ENCODE data around the gene EXOC8. TPM values are rescaled to one million over a fixed set of nuclear protein-coding genes. Genes with fewer than 3 reads are reported as not detected.

Gene EXOC8
- total and polyA plus RNA-seq, 9 of the 15 experiments (the other 6 are each of a cell fraction or from before 2014, with no cell fraction given), result 2.1 to 13.6 (median 7.2) TPM

DNA sequence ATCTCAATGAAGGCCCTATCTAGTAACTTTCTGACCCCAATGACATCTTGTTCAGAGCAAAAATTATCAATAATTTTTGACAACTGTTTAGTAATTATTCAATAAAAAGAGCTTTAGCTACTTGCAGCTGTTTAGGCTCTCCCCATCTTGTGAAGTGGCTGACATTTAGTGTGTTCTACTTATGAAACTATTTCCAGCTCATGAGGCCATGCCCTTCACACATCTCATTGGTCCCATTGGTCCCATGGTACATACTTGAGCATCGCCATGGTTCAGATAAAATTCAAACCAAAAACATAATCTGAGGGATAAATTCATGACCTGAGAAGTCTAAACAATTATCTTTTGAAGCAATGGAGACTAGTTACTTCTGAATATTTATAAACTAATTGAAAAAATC is 24.7 kb upstream of the EXOC8 start (continued):
- TF ChIP-seq, protein P1, sequence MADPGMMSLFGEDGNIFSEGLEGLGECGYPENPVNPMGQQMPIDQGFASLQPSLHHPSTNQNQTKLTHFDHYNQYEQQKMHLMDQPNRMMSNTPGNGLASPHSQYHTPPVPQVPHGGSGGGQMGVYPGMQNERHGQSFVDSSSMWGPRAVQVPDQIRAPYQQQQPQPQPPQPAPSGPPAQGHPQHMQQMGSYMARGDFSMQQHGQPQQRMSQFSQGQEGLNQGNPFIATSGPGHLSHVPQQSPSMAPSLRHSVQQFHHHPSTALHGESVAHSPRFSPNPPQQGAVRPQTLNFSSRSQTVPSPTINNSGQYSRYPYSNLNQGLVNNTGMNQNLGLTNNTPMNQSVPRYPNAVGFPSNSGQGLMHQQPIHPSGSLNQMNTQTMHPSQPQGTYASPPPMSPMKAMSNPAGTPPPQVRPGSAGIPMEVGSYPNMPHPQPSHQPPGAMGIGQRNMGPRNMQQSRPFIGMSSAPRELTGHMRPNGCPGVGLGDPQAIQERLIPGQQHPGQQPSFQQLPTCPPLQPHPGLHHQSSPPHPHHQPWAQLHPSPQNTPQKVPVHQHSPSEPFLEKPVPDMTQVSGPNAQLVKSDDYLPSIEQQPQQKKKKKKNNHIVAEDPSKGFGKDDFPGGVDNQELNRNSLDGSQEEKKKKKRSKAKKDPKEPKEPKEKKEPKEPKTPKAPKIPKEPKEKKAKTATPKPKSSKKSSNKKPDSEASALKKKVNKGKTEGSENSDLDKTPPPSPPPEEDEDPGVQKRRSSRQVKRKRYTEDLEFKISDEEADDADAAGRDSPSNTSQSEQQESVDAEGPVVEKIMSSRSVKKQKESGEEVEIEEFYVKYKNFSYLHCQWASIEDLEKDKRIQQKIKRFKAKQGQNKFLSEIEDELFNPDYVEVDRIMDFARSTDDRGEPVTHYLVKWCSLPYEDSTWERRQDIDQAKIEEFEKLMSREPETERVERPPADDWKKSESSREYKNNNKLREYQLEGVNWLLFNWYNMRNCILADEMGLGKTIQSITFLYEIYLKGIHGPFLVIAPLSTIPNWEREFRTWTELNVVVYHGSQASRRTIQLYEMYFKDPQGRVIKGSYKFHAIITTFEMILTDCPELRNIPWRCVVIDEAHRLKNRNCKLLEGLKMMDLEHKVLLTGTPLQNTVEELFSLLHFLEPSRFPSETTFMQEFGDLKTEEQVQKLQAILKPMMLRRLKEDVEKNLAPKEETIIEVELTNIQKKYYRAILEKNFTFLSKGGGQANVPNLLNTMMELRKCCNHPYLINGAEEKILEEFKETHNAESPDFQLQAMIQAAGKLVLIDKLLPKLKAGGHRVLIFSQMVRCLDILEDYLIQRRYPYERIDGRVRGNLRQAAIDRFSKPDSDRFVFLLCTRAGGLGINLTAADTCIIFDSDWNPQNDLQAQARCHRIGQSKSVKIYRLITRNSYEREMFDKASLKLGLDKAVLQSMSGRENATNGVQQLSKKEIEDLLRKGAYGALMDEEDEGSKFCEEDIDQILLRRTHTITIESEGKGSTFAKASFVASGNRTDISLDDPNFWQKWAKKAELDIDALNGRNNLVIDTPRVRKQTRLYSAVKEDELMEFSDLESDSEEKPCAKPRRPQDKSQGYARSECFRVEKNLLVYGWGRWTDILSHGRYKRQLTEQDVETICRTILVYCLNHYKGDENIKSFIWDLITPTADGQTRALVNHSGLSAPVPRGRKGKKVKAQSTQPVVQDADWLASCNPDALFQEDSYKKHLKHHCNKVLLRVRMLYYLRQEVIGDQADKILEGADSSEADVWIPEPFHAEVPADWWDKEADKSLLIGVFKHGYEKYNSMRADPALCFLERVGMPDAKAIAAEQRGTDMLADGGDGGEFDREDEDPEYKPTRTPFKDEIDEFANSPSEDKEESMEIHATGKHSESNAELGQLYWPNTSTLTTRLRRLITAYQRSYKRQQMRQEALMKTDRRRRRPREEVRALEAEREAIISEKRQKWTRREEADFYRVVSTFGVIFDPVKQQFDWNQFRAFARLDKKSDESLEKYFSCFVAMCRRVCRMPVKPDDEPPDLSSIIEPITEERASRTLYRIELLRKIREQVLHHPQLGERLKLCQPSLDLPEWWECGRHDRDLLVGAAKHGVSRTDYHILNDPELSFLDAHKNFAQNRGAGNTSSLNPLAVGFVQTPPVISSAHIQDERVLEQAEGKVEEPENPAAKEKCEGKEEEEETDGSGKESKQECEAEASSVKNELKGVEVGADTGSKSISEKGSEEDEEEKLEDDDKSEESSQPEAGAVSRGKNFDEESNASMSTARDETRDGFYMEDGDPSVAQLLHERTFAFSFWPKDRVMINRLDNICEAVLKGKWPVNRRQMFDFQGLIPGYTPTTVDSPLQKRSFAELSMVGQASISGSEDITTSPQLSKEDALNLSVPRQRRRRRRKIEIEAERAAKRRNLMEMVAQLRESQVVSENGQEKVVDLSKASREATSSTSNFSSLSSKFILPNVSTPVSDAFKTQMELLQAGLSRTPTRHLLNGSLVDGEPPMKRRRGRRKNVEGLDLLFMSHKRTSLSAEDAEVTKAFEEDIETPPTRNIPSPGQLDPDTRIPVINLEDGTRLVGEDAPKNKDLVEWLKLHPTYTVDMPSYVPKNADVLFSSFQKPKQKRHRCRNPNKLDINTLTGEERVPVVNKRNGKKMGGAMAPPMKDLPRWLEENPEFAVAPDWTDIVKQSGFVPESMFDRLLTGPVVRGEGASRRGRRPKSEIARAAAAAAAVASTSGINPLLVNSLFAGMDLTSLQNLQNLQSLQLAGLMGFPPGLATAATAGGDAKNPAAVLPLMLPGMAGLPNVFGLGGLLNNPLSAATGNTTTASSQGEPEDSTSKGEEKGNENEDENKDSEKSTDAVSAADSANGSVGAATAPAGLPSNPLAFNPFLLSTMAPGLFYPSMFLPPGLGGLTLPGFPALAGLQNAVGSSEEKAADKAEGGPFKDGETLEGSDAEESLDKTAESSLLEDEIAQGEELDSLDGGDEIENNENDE (IDR thresholded peaks at IDR 0.05; ENCODE audit: low read depth, low read length), result no peak
- TF ChIP-seq PTTG1 (tag; IDR thresholded peaks at IDR 0.05; ENCODE audit: low read depth) (no peak), TSC22D4 (tag; IDR thresholded peaks at IDR 0.05) (no peak), BRD4 (IDR thresholded peaks at IDR 0.05) (no peak), ZNF696 (CRISPR knock-in tag; conservative IDR thresholded peaks at IDR 0.05) (no peak), KLF16 (IDR thresholded peaks at IDR 0.05) (no peak), POLR2AphosphoS5 (IDR thresholded peaks at IDR 0.05; ENCODE audit: control insufficient read depth, insufficient read depth, low read depth, low read length) (no peak), FOXJ3 (CRISPR knock-in tag; IDR thresholded peaks at IDR 0.05) (no peak)
- TF ChIP-seq, protein P2, sequence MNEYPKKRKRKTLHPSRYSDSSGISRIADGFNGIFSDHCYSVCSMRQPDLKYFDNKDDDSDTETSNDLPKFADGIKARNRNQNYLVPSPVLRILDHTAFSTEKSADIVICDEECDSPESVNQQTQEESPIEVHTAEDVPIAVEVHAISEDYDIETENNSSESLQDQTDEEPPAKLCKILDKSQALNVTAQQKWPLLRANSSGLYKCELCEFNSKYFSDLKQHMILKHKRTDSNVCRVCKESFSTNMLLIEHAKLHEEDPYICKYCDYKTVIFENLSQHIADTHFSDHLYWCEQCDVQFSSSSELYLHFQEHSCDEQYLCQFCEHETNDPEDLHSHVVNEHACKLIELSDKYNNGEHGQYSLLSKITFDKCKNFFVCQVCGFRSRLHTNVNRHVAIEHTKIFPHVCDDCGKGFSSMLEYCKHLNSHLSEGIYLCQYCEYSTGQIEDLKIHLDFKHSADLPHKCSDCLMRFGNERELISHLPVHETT (CRISPR knock-in tag; conservative IDR thresholded peaks at IDR 0.05 in 1 of 2, IDR thresholded peaks at IDR 0.05 in 1 of 2), result no peak
